ENCODE data around the gene RASD2. TPM values are rescaled to one million over a fixed set of nuclear protein-coding genes. Genes with fewer than 3 reads are reported as not detected.
"Not testable (repeated sequence)": the region's sequence is repeated elsewhere in the genome, so short reads cannot be mapped to it uniquely, and the experiment has no call there.

Gene RASD2, protein sequence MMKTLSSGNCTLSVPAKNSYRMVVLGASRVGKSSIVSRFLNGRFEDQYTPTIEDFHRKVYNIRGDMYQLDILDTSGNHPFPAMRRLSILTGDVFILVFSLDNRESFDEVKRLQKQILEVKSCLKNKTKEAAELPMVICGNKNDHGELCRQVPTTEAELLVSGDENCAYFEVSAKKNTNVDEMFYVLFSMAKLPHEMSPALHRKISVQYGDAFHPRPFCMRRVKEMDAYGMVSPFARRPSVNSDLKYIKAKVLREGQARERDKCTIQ
- under 1 TPM in 1 of 2 experiments, not detected in 1; 0.09 TPM for total RNA-seq

DNA sequence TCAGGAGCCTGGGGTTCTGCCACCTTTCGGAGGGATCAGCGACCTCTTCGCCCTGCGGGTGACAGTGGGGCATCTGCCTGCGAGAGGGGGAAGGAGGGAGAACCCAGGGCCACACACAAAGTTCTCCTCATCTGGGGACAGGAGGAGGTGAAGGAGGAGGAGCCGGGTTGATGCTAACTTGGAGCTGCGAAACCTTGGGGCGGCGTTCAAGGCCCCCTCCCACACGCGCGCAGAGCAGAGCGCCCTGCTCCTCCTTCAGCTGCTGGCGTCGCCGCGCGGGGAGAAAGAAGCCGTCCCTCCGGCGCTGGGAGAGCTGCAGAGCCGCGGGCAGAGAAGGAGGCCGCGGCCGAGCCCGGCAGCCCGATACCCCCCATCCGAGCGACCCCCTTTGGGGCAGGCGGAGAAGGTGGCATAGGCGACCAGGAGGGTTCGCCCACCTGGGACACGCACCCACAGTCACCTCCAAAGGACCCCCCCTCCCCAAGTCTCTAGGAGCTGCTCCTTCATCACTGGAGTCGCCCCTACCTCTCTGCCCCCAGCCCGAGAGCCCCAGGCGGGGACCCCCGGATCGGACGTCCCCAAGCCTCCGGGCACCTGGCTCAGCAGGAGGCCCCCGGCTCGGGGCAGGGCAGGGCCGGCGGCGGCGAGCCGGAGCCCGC is at the start of gene RASD2:
Gene RASD2 (plus strand): TSS at position 237 of the 659 bp plus-strand sequence. CDS start 5,979 bp downstream, outside the sequence.
- no peaks in the 10 kb centered on the region for H3K9me3 Mint-ChIP-seq (ENCODE audit: low read depth)
- H3K27ac Mint-ChIP-seq = no peak within 1 kb of the TSS
- ATAC-seq (no peak), DNase-seq (peak; percentile 45)
- CTCF ChIA-PET = interaction anchor here (1.4 to 2.1 kb wide), 3 partner anchors 80 to 525 kb away, joined by 3 to 7 read pairs (median 4); no protein-coding TSS in a partner anchor
- peaks cover 8% of the 10 kb centered on the region for H3K4me1 Mint-ChIP-seq
- peaks cover 39% of the 10 kb centered on the region for H3K27me3 Mint-ChIP-seq
- H3K36me3 Mint-ChIP-seq = no peaks in the 10 kb centered on the region
- peak within 1 kb of the TSS; percentile 61 for H3K4me3 Mint-ChIP-seq

GRCh38 chr22:35491061-35491907 is 49.3 kb upstream of the RASD2 start:
- not testable (repeated sequence) for H3K9me3 Mint-ChIP-seq (ENCODE audit: low read depth)

DNA sequence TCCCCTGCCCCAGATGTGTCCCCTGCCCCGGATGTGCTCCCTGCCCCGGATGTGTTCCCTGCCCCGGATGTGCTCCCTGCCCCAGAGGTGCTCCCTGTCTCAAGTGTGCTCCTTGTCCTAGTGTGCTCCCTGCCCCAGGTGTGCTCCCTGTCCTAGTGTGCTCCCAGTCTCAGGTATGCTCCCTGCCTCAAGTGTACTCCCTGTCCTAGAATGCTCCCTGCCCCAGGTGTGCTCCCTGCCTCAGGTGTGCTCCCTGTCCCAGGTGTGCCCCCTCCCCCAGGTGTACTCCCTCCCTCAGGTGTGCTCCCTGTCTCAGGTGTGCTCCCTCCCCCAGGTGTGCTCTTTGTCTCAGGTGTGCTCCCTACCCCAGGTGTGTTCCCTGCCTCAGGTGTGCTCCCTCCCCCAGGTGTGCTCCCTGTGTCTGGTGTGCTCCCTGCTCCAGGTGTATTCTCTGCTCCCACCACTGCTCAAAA is 48.7 kb upstream of the RASD2 start:
- Mint-ChIP-seq H3K36me3 (no peaks in the 10 kb centered on the region), H3K4me1 (no peaks in the 10 kb centered on the region), H3K9me3 (ENCODE audit: low read depth) (no peaks in the 10 kb centered on the region), H3K27me3 (peaks cover 4% of the 10 kb centered on the region), H3K27ac (no peak overlapping the region), H3K4me3 (no peak overlapping the region)
- CTCF ChIA-PET = no interaction called here
- DNase-seq (no peak), ATAC-seq (no peak)

More at GRCh38 chr22:35491061-35491907, 49.3 kb upstream of the RASD2 start:
- ATAC-seq, CTCF ChIA-PET, H3K27ac Mint-ChIP-seq, H3K4me3 Mint-ChIP-seq, H3K36me3 Mint-ChIP-seq, H3K27me3 Mint-ChIP-seq, H3K4me1 Mint-ChIP-seq, DNase-seq: not testable (repeated sequence)

- no peaks in the 10 kb centered on the region for H3K9me3 Mint-ChIP-seq (ENCODE audit: low read depth)
- H3K27ac Mint-ChIP-seq = no peak overlapping the region
- no peak for ATAC-seq
- H3K4me1 Mint-ChIP-seq = no peaks in the 10 kb centered on the region
- DNase-seq = no peak
- no peaks in the 10 kb centered on the region for H3K36me3 Mint-ChIP-seq
- peaks cover 7% of the 10 kb centered on the region for H3K27me3 Mint-ChIP-seq
- CTCF ChIA-PET = no interaction called here
- H3K4me3 Mint-ChIP-seq = no peak overlapping the region
These were observed 47.6 kb upstream of the RASD2 start for GRCh38 chr22:35493074-35493473.

- ATAC-seq; DNase-seq; H3K4me3 Mint-ChIP-seq; H3K9me3 Mint-ChIP-seq (ENCODE audit: low read depth); H3K27ac Mint-ChIP-seq; H3K36me3 Mint-ChIP-seq; H3K4me1 Mint-ChIP-seq; CTCF ChIA-PET: not testable (repeated sequence)
- H3K27me3 Mint-ChIP-seq = peaks cover 15% of the 10 kb centered on the region
These were observed 44.9 kb upstream of the RASD2 start for GRCh38 chr22:35495711-35496110.

- CTCF ChIA-PET = interaction anchor here (0.6 kb wide), 1 partner anchor 143 kb away, joined by 3 read pairs; no protein-coding TSS in a partner anchor
These were observed 43.8 kb upstream of the RASD2 start for GRCh38 chr22:35496768-35497312.

DNA sequence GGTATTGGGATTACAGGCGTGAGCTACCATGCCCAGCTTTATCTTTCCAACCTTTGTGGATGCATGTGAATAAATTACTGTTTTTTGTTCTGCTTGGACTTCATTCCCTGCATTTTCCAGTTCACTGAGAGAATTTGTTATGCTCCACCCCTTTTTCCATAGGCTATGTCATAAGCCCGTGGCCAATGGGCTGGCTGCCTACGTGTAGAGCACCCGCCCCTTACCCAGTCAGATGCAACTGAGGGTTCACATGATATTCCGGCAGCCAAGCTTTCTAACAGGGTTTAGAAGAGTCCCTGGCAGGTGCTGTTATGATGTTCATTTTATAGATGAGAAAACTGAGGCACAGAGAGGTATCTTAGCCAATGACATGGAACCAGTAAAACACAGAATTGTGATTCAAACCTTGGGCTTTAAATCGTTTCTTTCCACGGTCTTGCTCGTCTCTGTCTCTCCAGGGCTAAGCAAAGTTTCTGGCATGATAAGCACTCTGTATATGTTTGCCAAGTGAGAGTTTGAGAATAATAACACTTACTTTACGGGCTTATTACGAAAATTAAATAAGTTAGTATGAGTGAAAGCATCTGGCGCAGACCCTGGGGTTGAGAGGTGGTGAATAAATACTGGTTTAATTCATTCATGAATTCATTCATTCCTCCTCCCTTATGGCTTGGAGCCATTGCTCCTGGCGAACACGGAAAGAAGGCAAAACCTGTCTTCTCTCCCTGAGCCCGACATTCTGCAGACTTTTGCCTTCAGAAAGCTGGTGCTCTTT is 42.4 kb upstream of the RASD2 start:
- CTCF ChIA-PET = no interaction called here
- no peaks in the 10 kb centered on the region for H3K9me3 Mint-ChIP-seq (ENCODE audit: low read depth)
- H3K27me3 Mint-ChIP-seq = peaks cover 21% of the 10 kb centered on the region

More at GRCh38 chr22:35496768-35497312, 43.8 kb upstream of the RASD2 start:
- ATAC-seq = no peak
- Mint-ChIP-seq H3K4me1 (no peaks in the 10 kb centered on the region), H3K36me3 (no peaks in the 10 kb centered on the region), H3K27ac (no peak overlapping the region), H3K4me3 (no peak overlapping the region), H3K9me3 (ENCODE audit: low read depth) (no peaks in the 10 kb centered on the region), H3K27me3 (peaks cover 18% of the 10 kb centered on the region)
- no peak for DNase-seq

DNA sequence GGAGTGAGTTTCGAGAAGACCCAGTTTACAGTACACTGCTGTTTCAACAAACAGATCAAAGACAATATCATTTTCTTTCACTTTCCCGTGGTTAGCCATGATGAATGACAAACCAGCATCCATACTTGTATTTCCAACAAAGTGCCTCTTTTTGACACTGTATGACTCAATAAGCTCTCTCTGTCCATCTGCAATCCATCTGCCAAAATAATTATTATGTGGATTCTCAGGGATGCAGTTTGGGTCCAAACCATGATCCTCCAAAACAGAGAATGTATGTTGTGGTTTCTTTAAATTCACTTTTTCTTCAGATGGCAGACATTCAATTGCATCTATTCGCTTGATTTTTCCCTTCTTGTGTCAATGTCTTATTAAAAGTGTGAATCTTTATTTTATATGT is 37.8 kb upstream of the RASD2 start:
- Mint-ChIP-seq H3K9me3 (ENCODE audit: low read depth) (no peaks in the 10 kb centered on the region), H3K27ac (no peak overlapping the region), H3K36me3 (no peaks in the 10 kb centered on the region), H3K4me1 (no peaks in the 10 kb centered on the region), H3K27me3 (peaks cover 17% of the 10 kb centered on the region), H3K4me3 (no peak overlapping the region)
- ATAC-seq (no peak), DNase-seq (no peak)
- CTCF ChIA-PET = interaction anchor here (1.3 kb wide), 1 partner anchor 10 kb away, joined by 3 read pairs; no protein-coding TSS in a partner anchor

More for the DNA sequence above, 42.4 kb upstream of the RASD2 start:
- Mint-ChIP-seq H3K4me1 (no peaks in the 10 kb centered on the region), H3K36me3 (no peaks in the 10 kb centered on the region), H3K27ac (no peak overlapping the region), H3K4me3 (no peak overlapping the region)
- DNase-seq (no peak), ATAC-seq (no peak)

DNA sequence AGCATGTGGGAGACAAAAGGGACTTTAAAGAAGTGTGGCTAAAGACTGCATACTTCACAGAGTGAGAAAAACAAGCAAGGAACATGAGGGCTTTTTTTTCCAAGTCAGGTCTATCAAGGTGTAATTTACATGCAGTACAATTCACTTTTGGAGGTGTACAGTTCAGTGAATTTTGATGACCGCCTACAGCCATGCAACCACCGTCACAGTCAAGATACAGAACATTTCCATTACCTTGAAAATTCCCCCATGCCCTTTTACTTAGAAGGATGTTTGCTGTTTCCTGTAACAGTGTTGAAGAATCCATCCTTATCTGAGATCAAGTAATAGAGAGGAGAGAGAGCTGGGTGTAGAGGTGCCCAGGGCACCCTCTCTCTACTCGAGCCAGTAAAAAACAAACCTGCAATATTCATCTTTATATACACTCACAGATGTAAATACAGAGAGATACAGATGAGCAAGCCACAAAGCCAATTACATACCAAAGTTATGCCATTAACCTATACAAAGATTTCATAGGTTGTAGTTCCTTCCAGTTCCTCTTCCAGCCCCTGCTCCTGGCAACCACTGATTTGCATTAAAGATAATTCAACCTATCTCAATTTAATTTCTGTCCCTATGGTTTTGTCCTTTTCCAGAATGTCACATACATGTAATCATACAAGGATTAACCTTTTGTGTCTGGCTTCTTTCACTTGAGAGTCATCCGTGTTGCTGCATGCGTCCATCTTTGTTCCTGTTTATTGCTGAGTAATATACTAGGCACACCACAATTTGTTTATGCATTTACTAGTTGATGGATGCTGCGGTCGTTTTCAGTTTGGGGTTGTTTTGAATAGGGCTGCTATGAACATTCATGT is 35.0 kb upstream of the RASD2 start:
- Mint-ChIP-seq H3K27ac (no peak overlapping the region), H3K4me1 (no peaks in the 10 kb centered on the region), H3K36me3 (no peaks in the 10 kb centered on the region), H3K9me3 (ENCODE audit: low read depth) (no peaks in the 10 kb centered on the region), H3K4me3 (no peak overlapping the region), H3K27me3 (peaks cover 13% of the 10 kb centered on the region)
- DNase-seq = no peak
- no peak for ATAC-seq
- CTCF ChIA-PET = no interaction called here

DNA sequence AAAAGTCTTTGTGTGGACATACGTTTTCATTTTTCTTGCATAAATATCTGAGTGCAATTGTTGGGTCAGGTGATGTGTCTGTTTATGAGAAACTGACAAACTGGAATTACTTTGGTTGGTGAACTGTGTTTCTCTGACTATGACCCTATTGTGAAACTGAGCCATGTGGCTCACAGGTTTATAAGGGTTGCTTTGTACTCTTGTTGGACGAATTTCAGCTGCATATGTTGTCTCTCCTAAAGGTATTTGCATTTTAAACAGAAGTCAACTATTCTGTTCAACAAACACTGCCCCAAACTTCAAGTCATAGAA is 34.4 kb upstream of the RASD2 start:
- H3K9me3 Mint-ChIP-seq (ENCODE audit: low read depth) = no peaks in the 10 kb centered on the region
- CTCF ChIA-PET = no interaction called here
- no peaks in the 10 kb centered on the region for H3K4me1 Mint-ChIP-seq
- no peaks in the 10 kb centered on the region for H3K36me3 Mint-ChIP-seq
- H3K27ac Mint-ChIP-seq = no peak overlapping the region
- ATAC-seq = no peak
- no peak overlapping the region for H3K4me3 Mint-ChIP-seq
- no peak for DNase-seq
- H3K27me3 Mint-ChIP-seq = peaks cover 13% of the 10 kb centered on the region

- H3K9me3 Mint-ChIP-seq (ENCODE audit: low read depth); ATAC-seq; H3K4me3 Mint-ChIP-seq; H3K36me3 Mint-ChIP-seq; H3K27me3 Mint-ChIP-seq; H3K4me1 Mint-ChIP-seq; CTCF ChIA-PET; H3K27ac Mint-ChIP-seq; DNase-seq: not testable (repeated sequence)
These were observed 32.8 kb upstream of the RASD2 start for GRCh38 chr22:35507851-35508250.

GRCh38 chr22:35509451-35509850 is 31.2 kb upstream of the RASD2 start:
- ATAC-seq = no peak
- no peaks in the 10 kb centered on the region for H3K36me3 Mint-ChIP-seq
- CTCF ChIA-PET = no interaction called here

More at GRCh38 chr22:35509451-35509850, 31.2 kb upstream of the RASD2 start:
- DNase-seq = no peak
- H3K27ac Mint-ChIP-seq = no peak overlapping the region
- no peak overlapping the region for H3K4me3 Mint-ChIP-seq
- no peaks in the 10 kb centered on the region for H3K9me3 Mint-ChIP-seq (ENCODE audit: low read depth)
- H3K4me1 Mint-ChIP-seq = no peaks in the 10 kb centered on the region
- H3K27me3 Mint-ChIP-seq = peaks cover 23% of the 10 kb centered on the region
